HepG2 (cell line): Measurements from ENCODE around the gene BTBD19. TPM values are rescaled to one million over a fixed set of nuclear protein-coding genes. Genes with fewer than 3 reads are reported as not detected.

Experiments
- AFF4 ChIP-seq: sonication (generic); formaldehyde crosslinking; IDR thresholded peaks from 2 replicates; pipeline ENCODE4 v1.4.0; 2020; ENCODE audit warnings: missing genetic modification reagents
- ETV6 ChIP-seq: sonication (generic); formaldehyde crosslinking; conservative IDR thresholded peaks from 2 replicates; pipeline ENCODE4 v1.4.0; 2020; ENCODE audit warnings: missing genetic modification reagents
- HBP1 ChIP-seq: IDR thresholded peaks from 2 replicates; pipeline ENCODE4 v1.6.1; 2016; ENCODE audit warnings: low read depth, control low read depth
- HNRNPH1 ChIP-seq: fragments of 200-400 bp; formaldehyde crosslinking; optimal IDR thresholded peaks from 2 replicates; pipeline ENCODE3; 2017; ENCODE audit warnings: mild to moderate bottlenecking, low read depth, low read length
- KLF12 ChIP-seq: sonication (generic); formaldehyde crosslinking; IDR thresholded peaks from 2 replicates; pipeline ENCODE4 v1.4.0; 2020; ENCODE audit warnings: missing genetic modification reagents, borderline replicate concordance
- KMT2A ChIP-seq: sonication (generic); formaldehyde crosslinking; IDR thresholded peaks from 2 replicates; pipeline ENCODE4 v1.4.0; 2020; ENCODE audit warnings: missing genetic modification reagents
- POLR2G ChIP-seq: fragments of 200-400 bp; formaldehyde crosslinking; IDR thresholded peaks from 2 replicates; pipeline ENCODE4 v1.6.1; 2018; ENCODE audit warnings: mild to moderate bottlenecking, low read depth, low read length, moderate library complexity
- RARA ChIP-seq: IDR thresholded peaks from 2 replicates; pipeline ENCODE4 v1.6.1; 2016; ENCODE audit warnings: missing genetic modification reagents, missing compliant biosample characterization
- SALL2 ChIP-seq: sonication (generic); formaldehyde crosslinking; IDR thresholded peaks from 2 replicates; pipeline ENCODE4 v1.8.1; 2023; ENCODE audit warnings: mild to moderate bottlenecking, missing genetic modification reagents, inconsistent platforms
- SIX4 ChIP-seq: sonication (generic); formaldehyde crosslinking; IDR thresholded peaks from 2 replicates; pipeline ENCODE4 v1.4.0; 2020; ENCODE audit warnings: missing genetic modification reagents
- TOE1 ChIP-seq: sonication (generic); formaldehyde crosslinking; IDR thresholded peaks from 2 replicates; pipeline ENCODE4 v1.4.0; 2020; ENCODE audit warnings: mild to moderate bottlenecking, missing genetic modification reagents
- ZEB1 ChIP-seq: IDR thresholded peaks from 2 replicates; pipeline ENCODE4 v1.6.1; 2012; ENCODE audit warnings: mild to moderate bottlenecking, low read depth, inconsistent platforms; ENCODE audit not compliant: insufficient replicate concordance
- ZFX ChIP-seq: sonication (generic); formaldehyde crosslinking; IDR thresholded peaks from 2 replicates; pipeline ENCODE4 v1.4.0; 2020; ENCODE audit warnings: mild to moderate bottlenecking, low read depth, missing genetic modification reagents, moderate library complexity
- ZNF30 ChIP-seq: sonication (generic); formaldehyde crosslinking; IDR thresholded peaks from 2 replicates; pipeline ENCODE4 v1.5.0; 2020; ENCODE audit warnings: mild to moderate bottlenecking, missing genetic modification reagents
- ZNF503 ChIP-seq: sonication (generic); formaldehyde crosslinking; IDR thresholded peaks from 2 replicates; pipeline ENCODE4 v1.4.0; 2020; ENCODE audit warnings: missing genetic modification reagents
- ZSCAN25 ChIP-seq: sonication (generic); formaldehyde crosslinking; IDR thresholded peaks from 2 replicates; pipeline ENCODE4 v1.8.0; 2022; ENCODE audit warnings: mild to moderate bottlenecking, missing genetic modification reagents
- polyA plus RNA-seq, 8 experiments: library from polyadenylated mRNA; depleted of rRNA in 3 of 8; stranded (reverse) in 7 of 8; unstranded in 1 of 8; fragments of >200 nt; fragmentation: Illumina TruSeq in 4 of 8; extraction: Trizol in 4 of 8; gene quantifications; 2 replicates each; pipeline versions ENCODE4 v1.2.1 to v1.2.3, GENCODE V29; 2011 to 2016; ENCODE audit warnings: low read depth in 4 of 8, missing spikeins in 1 of 8, mixed read lengths in 1 of 8; ENCODE audit not compliant: insufficient read depth in 1 of 8
- total RNA-seq, 5 experiments: library from RNA; depleted of rRNA; stranded (reverse); fragments of >200 nt; fragmentation: Illumina TruSeq; extraction: Trizol; gene quantifications; 2 replicates each; pipeline ENCODE4 v1.2.3, GENCODE V29; 2016; ENCODE audit warnings: low read depth in 1 of 5
- TF ChIP-seq, protein P1 (sequence below): sonication (generic); formaldehyde crosslinking; IDR thresholded peaks from 2 replicates; pipeline ENCODE4 v1.4.0; 2020; ENCODE audit warnings: mild to moderate bottlenecking, low read depth, missing genetic modification reagents
- TF ChIP-seq, protein P2 (sequence below): sonication (generic); formaldehyde crosslinking; IDR thresholded peaks from 2 replicates; pipeline ENCODE4 v1.4.0; 2020; ENCODE audit warnings: mild to moderate bottlenecking, missing genetic modification reagents

Gene BTBD19
- total and polyA plus RNA-seq, 2 of the 13 experiments (the other 11 are each of a cell fraction or from before 2014, with no cell fraction given): 2.7 to 6.7 TPM

DNA sequence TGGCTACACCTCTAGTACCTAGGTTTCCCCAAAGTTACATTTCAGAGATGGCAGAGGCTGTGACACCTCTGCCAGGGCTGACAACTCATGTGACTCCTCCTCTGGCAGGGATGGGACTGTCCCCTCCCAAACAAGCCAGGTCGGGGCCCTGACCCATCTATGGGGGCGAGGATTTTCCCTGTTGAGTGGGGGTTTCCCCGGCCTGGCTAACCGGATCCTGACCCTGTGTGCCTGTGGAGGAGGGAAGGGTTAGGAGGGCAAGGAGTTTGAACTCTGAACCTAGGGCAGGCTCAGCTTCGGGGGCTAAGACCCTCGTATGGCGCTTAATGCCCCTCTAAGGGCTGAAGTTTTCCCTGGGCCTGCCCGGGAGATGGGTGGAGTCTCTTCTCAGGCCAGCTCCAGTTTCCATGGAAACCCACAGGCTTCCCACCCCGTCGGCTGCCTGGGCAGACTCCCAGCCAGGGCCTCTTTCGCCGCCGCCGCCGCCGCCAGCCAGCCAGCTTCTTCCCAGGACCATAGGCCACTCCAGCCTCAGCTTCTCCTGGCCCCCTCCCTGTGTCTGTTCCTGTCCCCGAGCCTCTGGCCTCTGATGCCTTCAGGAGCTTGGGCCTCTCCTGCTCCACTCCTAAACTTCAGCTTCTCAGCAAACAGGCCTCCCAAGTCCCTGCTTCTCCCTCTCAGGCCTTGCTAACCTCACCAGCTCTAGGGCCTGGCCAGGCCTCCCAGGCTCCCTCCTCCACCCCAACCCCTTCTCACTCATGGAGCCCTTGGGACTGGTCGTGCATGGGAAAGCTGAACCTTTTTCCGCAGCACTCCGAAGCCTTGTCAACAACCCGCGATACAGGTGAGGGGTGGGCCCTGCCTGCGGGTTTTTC lies at the start of gene BTBD19 (continued):
- TF ChIP-seq, protein P1, sequence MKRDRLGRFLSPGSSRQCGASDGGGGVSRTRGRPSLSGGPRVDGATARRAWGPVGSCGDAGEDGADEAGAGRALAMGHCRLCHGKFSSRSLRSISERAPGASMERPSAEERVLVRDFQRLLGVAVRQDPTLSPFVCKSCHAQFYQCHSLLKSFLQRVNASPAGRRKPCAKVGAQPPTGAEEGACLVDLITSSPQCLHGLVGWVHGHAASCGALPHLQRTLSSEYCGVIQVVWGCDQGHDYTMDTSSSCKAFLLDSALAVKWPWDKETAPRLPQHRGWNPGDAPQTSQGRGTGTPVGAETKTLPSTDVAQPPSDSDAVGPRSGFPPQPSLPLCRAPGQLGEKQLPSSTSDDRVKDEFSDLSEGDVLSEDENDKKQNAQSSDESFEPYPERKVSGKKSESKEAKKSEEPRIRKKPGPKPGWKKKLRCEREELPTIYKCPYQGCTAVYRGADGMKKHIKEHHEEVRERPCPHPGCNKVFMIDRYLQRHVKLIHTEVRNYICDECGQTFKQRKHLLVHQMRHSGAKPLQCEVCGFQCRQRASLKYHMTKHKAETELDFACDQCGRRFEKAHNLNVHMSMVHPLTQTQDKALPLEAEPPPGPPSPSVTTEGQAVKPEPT (CRISPR knock-in tag): 0 out of 2 replicates have a peak, but pooled peaks have one; percentile 36
- TF ChIP-seq ZNF30 (CRISPR knock-in tag) (no peak), KLF12 (CRISPR knock-in tag) (peak; percentile 13; the same call in 1 of the 2 replicates), ETV6 (CRISPR knock-in tag) (no peak), SIX4 (no peak), ZSCAN25 (CRISPR knock-in tag) (no peak), ZFX (peak; percentile 79), RARA (peak; percentile 73), AFF4 (CRISPR knock-in tag) (no peak), POLR2G (peak; percentile 52), HBP1 (CRISPR knock-in tag) (0 out of 2 replicates have a peak, but pooled peaks have one; percentile 6), SALL2 (CRISPR knock-in tag) (0 out of 2 replicates have a peak, but pooled peaks have one; percentile 8), KMT2A (CRISPR knock-in tag) (0 out of 2 replicates have a peak, but pooled peaks have one; percentile 41), TOE1 (CRISPR knock-in tag) (no peak), HNRNPH1 (peak; percentile 46), ZEB1 (peak; percentile 45), ZNF503 (CRISPR knock-in tag) (no peak)
- TF ChIP-seq, protein P2, sequence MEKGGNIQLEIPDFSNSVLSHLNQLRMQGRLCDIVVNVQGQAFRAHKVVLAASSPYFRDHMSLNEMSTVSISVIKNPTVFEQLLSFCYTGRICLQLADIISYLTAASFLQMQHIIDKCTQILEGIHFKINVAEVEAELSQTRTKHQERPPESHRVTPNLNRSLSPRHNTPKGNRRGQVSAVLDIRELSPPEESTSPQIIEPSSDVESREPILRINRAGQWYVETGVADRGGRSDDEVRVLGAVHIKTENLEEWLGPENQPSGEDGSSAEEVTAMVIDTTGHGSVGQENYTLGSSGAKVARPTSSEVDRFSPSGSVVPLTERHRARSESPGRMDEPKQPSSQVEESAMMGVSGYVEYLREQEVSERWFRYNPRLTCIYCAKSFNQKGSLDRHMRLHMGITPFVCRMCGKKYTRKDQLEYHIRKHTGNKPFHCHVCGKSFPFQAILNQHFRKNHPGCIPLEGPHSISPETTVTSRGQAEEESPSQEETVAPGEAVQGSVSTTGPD (CRISPR knock-in tag): 0 out of 2 replicates have a peak, but pooled peaks have one; percentile 50
